HG02943 (cell line): ENCODE measurements around the gene ADAMTS8.

Source experiments
- ATAC-seq: cut with Tn5 transposase; IDR thresholded peaks from one replicate; pipeline ENCODE4 v1.9.1; 2021; ENCODE audit warnings: mild to moderate bottlenecking, low read depth, moderate library complexity; ENCODE audit not compliant: unreplicated experiment

Gene ADAMTS8

GRCh38 chr11:130462101-130462885 lies 33.9 kb upstream of the ADAMTS8 start:
- ATAC-seq: no peak

- ATAC-seq: no peak
These were observed 31.1 kb upstream of the ADAMTS8 start for GRCh38 chr11:130459521-130459920.

- no peak for ATAC-seq
These were observed 30.0 kb upstream of the ADAMTS8 start for GRCh38 chr11:130458410-130458729.

GRCh38 chr11:130457623-130458409 lies 29.4 kb upstream of the ADAMTS8 start:
- ATAC-seq: no peak

GRCh38 chr11:130456286-130456685 lies 27.9 kb upstream of the ADAMTS8 start:
- no peak for ATAC-seq

GRCh38 chr11:130455483-130456127 lies 27.2 kb upstream of the ADAMTS8 start:
- no peak for ATAC-seq

- no peak for ATAC-seq
These were observed 26.3 kb upstream of the ADAMTS8 start for GRCh38 chr11:130454491-130455252.

GRCh38 chr11:130452940-130453339 lies 24.5 kb upstream of the ADAMTS8 start:
- ATAC-seq: no peak

GRCh38 chr11:130452176-130452575 lies 23.8 kb upstream of the ADAMTS8 start:
- no peak for ATAC-seq

- ATAC-seq: no peak
These were observed 23.0 kb upstream of the ADAMTS8 start for GRCh38 chr11:130451231-130452019.

GRCh38 chr11:130449996-130450769 lies 21.8 kb upstream of the ADAMTS8 start:
- no peak for ATAC-seq

GRCh38 chr11:130449310-130449990 lies 21.0 kb upstream of the ADAMTS8 start:
- ATAC-seq: no peak

GRCh38 chr11:130448416-130449309 lies 20.3 kb upstream of the ADAMTS8 start, which contains the start of gene ADAMTS15:
Gene ADAMTS15, plus strand, starts transcription at chr11:130448645. Its CDS starts 329 bp downstream, at chr11:130448974.
- no peak for ATAC-seq

- ATAC-seq: no peak
These were observed 19.6 kb upstream of the ADAMTS8 start for GRCh38 chr11:130448039-130448415.

GRCh38 chr11:130445788-130446187 lies 17.4 kb upstream of the ADAMTS8 start:
- no peak for ATAC-seq

GRCh38 chr11:130442737-130443136 lies 14.3 kb upstream of the ADAMTS8 start:
- ATAC-seq: no peak

- ATAC-seq: no peak
These were observed 13.3 kb upstream of the ADAMTS8 start for GRCh38 chr11:130441719-130442118.

- no peak for ATAC-seq
These were observed 11.5 kb upstream of the ADAMTS8 start for GRCh38 chr11:130439876-130440275.
